LNCAP (cell line): ENCODE data around the gene ARHGAP10.

Experiments
- TF ChIP-seq, protein P1 (sequence below): fragments of 450-650 bp; IDR thresholded peaks from 2 replicates; pipeline ENCODE4 v1.5.1; 2017; ENCODE audit warnings: mild to moderate bottlenecking

Gene ARHGAP10

DNA sequence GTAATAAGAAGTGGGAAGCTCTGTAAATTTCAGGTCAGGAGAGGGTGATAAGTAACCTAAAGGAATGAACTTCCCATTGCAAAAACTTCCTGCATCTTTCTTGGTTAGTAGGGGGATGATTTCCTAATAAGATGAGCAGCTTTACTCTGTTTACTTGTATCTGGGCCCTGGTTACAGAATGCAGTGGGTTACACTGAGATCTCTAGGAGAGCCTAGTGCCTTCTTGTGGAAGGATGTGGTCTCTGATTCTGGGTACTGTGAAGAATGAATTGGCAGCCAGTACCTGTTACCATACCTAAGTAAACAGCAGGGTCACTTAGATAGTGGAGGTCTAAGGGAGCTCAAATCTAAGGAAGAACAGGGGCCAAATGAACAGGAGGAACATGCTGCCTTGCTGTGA lies 320.6 kb downstream of the ARHGAP10 start:
- TF ChIP-seq, protein P1, sequence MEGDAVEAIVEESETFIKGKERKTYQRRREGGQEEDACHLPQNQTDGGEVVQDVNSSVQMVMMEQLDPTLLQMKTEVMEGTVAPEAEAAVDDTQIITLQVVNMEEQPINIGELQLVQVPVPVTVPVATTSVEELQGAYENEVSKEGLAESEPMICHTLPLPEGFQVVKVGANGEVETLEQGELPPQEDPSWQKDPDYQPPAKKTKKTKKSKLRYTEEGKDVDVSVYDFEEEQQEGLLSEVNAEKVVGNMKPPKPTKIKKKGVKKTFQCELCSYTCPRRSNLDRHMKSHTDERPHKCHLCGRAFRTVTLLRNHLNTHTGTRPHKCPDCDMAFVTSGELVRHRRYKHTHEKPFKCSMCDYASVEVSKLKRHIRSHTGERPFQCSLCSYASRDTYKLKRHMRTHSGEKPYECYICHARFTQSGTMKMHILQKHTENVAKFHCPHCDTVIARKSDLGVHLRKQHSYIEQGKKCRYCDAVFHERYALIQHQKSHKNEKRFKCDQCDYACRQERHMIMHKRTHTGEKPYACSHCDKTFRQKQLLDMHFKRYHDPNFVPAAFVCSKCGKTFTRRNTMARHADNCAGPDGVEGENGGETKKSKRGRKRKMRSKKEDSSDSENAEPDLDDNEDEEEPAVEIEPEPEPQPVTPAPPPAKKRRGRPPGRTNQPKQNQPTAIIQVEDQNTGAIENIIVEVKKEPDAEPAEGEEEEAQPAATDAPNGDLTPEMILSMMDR: no peak

DNA sequence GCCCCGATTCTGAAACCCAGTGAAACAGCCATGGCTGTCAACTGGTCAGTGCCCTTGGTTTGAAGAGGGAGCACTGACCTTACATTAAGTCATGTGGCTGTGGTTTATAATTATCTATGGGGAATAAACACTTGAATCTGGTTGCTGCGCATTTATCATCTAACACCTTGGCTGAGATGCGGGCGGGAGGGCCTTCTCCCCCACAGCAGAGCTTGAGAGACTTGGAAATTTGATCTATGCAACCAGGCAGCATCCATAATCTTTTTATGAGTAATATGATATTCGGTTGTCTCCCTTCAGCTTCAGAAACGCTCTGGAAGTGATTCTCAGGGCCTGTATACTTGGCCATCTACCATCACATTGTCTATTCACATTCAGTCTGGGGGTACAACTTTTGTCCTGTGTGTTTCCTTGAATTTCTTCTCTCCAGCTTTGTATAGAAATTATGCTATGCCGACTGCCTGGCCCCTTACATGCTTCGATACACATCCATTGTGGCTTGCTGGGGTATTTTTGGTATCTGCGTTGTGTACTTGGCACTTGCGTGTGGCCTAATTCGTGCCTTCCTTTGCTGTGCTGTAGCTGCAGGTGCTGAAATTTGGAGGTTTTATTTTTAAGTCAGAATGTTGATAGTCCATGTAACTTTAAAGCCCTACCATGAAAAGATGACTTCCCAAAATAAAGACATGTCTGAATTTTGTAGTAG lies 321.6 kb downstream of the ARHGAP10 start:
- TF ChIP-seq, protein P1: no peak

DNA sequence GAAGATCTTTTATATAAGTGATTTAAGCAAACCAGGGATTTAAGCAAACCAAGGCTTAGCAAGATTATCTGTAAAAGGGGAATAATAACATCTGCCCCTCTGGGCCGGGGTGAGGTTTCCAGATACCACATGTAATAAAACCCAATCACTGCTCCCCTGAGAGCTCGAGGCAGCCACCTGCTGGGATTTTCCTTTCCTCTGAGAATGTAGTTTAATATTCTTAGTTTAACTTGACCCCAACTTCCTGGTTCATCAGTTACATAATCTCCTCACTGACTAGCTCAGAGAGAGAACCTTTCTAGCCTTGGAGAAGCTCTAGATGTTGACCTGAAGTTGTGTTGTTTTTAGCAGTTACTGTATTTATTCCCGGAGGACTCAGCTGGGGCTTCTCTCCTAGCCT lies 322.4 kb downstream of the ARHGAP10 start:
- TF ChIP-seq, protein P1: no peak

- TF ChIP-seq, protein P1: no peak
Measured at GRCh38 chr4:148055844-148056243, 324.0 kb downstream of the ARHGAP10 start.

DNA sequence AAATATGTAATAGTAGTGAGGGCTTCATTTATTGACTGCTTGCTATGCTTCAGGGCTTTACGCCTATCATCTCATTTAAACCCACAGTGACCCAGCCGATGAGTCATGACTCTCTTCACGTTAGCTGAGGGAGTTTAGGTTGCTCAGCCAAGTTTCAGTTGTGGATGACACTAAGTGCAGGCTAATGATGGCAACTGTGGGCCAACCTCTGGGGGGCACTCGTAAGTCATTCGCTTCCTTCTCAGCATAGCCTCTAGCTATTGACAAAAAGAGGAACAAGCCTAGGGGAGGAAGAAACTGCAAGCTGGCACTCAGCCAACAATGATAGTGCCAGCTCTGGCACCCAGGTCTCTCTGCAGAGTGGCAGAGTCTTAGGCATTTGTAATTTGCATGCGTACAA lies 325.0 kb downstream of the ARHGAP10 start:
- TF ChIP-seq, protein P1: peak; percentile 24; the same call in 1 of the 2 replicates

GRCh38 chr4:148057516-148057915 lies 325.6 kb downstream of the ARHGAP10 start:
- TF ChIP-seq, protein P1: no peak

GRCh38 chr4:148057984-148058859 lies 326.3 kb downstream of the ARHGAP10 start:
- TF ChIP-seq, protein P1: no peak
